ENCODE data around the gene ZNF274. TPM values are rescaled to one million over a fixed set of nuclear protein-coding genes. Genes with fewer than 3 reads are reported as not detected.

ZNF274 gene
- total and polyA plus RNA-seq, 2 of the 8 experiments (the other 6 are each of a cell fraction or from before 2014, with no cell fraction given): 13.3 to 25.1 TPM

- no peaks in the 10 kb centered on the region for H3K23me2 ChIP-seq (ENCODE audit: low read depth, low read length)
- H3K4me1 ChIP-seq (replicated peaks in 1 of 4; ENCODE audit: control insufficient read depth in 3 of 4, insufficient read depth in 4 of 4, low read length in 3 of 4): no peaks in the 10 kb centered on the region
- H3K4ac ChIP-seq (replicated peaks; ENCODE audit: insufficient read length, low read depth, low read length): no peak overlapping the region
- H3K27ac ChIP-seq (ENCODE audit: low read depth, low read length): no peak overlapping the region
- H2BK20ac ChIP-seq (ENCODE audit: low read length): no peak overlapping the region
- H2BK12ac ChIP-seq (ENCODE audit: low read depth, low read length): no peak overlapping the region
- H4K91ac ChIP-seq (replicated peaks; ENCODE audit: insufficient read length, low read length): no peak overlapping the region
- no peak overlapping the region for H2AFZ ChIP-seq (ENCODE audit: low read length)
- no peaks in the 10 kb centered on the region for H3K27me3 ChIP-seq (replicated peaks in 1 of 4; ENCODE audit: control insufficient read depth in 3 of 4, extremely low read depth in 1 of 4, insufficient read depth in 3 of 4, low read length in 3 of 4)
- H3K36me3 ChIP-seq (ENCODE audit: control insufficient read depth in 2 of 4, insufficient read depth in 4 of 4, low read length in 3 of 4): peaks cover 41 to 94% (median 73%) of the 10 kb centered on the region in 4 experiments
- peaks cover 65 to 67% of the 10 kb centered on the region in 2 experiments for H3K9me3 ChIP-seq (ENCODE audit: insufficient read depth in 2 of 2, low read depth in 1 of 2, low read length in 1 of 2)
- H4K5ac ChIP-seq (ENCODE audit: insufficient read length, low read depth, low read length): no peak overlapping the region
- H3K23ac ChIP-seq (ENCODE audit: insufficient read length): no peak overlapping the region
- H2BK15ac ChIP-seq (ENCODE audit: low read length): no peak overlapping the region
- no peaks in the 10 kb centered on the region for H4K20me1 ChIP-seq (replicated peaks in 1 of 2; ENCODE audit: control insufficient read depth in 1 of 2, insufficient read depth in 2 of 2, low read length in 2 of 2)
- CTCF ChIA-PET (ENCODE audit: partially characterized antibody): no interaction called here
- H3K56ac ChIP-seq (replicated peaks; ENCODE audit: insufficient read length, low read depth, low read length): no peak overlapping the region
- DNase-seq (ENCODE audit: low read depth in 1 of 2, low spot score in 2 of 2) (no peak), FAIRE-seq (no peak)
- WGBS, 2 experiments (ENCODE audit: extremely low coverage in 1 of 2, insufficient coverage in 1 of 2, insufficient read length in 1 of 2, insufficient replicate concordance in 2 of 2, low coverage in 1 of 2, low lambda C conversion rate in 2 of 2, missing lambda C conversion rate in 1 of 2): 91% methylated on average over 8 of the region's 8 CpGs; no CpG with 5 or more reads in 1 of the 2 experiments
- no peak overlapping the region for H4K8ac ChIP-seq (ENCODE audit: extremely low read depth, insufficient read depth, low read length)
- no peak overlapping the region for H3K4me2 ChIP-seq (ENCODE audit: insufficient read depth in 1 of 2, low read depth in 2 of 2, low read length in 2 of 2)
- H3K18ac ChIP-seq (ENCODE audit: extremely low read depth, low read length): no peak overlapping the region
- no peak overlapping the region for H2BK120ac ChIP-seq (replicated peaks; ENCODE audit: low read depth, low read length)
- H3K9ac ChIP-seq (replicated peaks in 1 of 4; ENCODE audit: extremely low read depth in 1 of 4, low read depth in 3 of 4, low read length in 3 of 4): no peak overlapping the region
- no peak overlapping the region for H3K4me3 ChIP-seq (ENCODE audit: extremely low read depth in 1 of 4, insufficient read depth in 2 of 4, low read depth in 3 of 4, low read length in 4 of 4)
- H3K14ac ChIP-seq (ENCODE audit: insufficient read length): no peak overlapping the region
- H2BK5ac ChIP-seq (ENCODE audit: low read depth, low read length): no peak overlapping the region
- POLR2A ChIA-PET (ENCODE audit: partially characterized antibody): interaction anchor here (1.0 to 2.7 kb wide), 6 partner anchors 13 to 52 kb away, joined by 3 to 9 read pairs (median 4); no protein-coding TSS in a partner anchor
- H3K79me1 ChIP-seq (ENCODE audit: low read depth, low read length): 0 out of 2 replicates have a peak, but pooled peaks cover 2% of the 10 kb centered on the region
- no peak overlapping the region for H2AK5ac ChIP-seq (ENCODE audit: low read depth, low read length)
- peaks cover 0 to 6% of the 10 kb centered on the region in 2 experiments; a peak in 1 of 4 replicates for H3K79me2 ChIP-seq (ENCODE audit: control insufficient read depth in 1 of 2, insufficient read depth in 2 of 2, low read length in 2 of 2)
- no peak for TF ChIP-seq FOSL1 (IDR thresholded peaks at IDR 0.05; ENCODE audit: insufficient read depth, low read depth, low read length)
- TF ChIP-seq E2F6 (IDR thresholded peaks at IDR 0.05): no peak
- TF ChIP-seq HDAC2 (IDR thresholded peaks at IDR 0.05; ENCODE audit: borderline replicate concordance in 1 of 2, low read depth in 2 of 2, low read length in 2 of 2): no peak
- no peak for TF ChIP-seq CBX5 (IDR thresholded peaks at IDR 0.05; ENCODE audit: low read depth, low read length)
Observed at GRCh38 chr19:58209577-58209976, 26.7 kb downstream of the ZNF274 start.
